Activated CD4-positive, alpha-beta T cell treated with anti-CD3 and anti-CD28 coated beads, Interleukin-2, amount 50 U/mL, for 1 hour (primary cell): ENCODE data around the gene RNF26.
"Not testable (repeated sequence)": the region's sequence is repeated elsewhere in the genome, so short reads cannot be mapped to it uniquely, and the experiment has no call there.

Experiments
- DNase-seq: peaks from one replicate; pipeline ENCODE4 v3.0.0-alpha.2; 2020

The RNF26 gene

GRCh38 chr11:119372260-119373058, 38.1 kb downstream of the RNF26 start:
- DNase-seq: no peak

GRCh38 chr11:119373059-119373920, 39.0 kb downstream of the RNF26 start:
- DNase-seq: no peak

- peak; percentile 31 for DNase-seq
Measured at GRCh38 chr11:119373921-119374631, 39.7 kb downstream of the RNF26 start.

- DNase-seq: no peak
Measured at GRCh38 chr11:119374632-119375336, 40.5 kb downstream of the RNF26 start.

GRCh38 chr11:119375337-119376196, 41.2 kb downstream of the RNF26 start:
- DNase-seq: no peak

- DNase-seq: no peak
Measured at GRCh38 chr11:119376197-119376847, 42.0 kb downstream of the RNF26 start.

GRCh38 chr11:119377112-119377901, 43.0 kb downstream of the RNF26 start:
- DNase-seq: no peak

GRCh38 chr11:119377961-119378667, 43.8 kb downstream of the RNF26 start:
- DNase-seq: no peak

GRCh38 chr11:119378851-119379465, 44.6 kb downstream of the RNF26 start:
- no peak for DNase-seq

GRCh38 chr11:119380160-119380826, 46.0 kb downstream of the RNF26 start:
- DNase-seq: no peak

GRCh38 chr11:119380827-119381180, 46.5 kb downstream of the RNF26 start:
- no peak for DNase-seq

GRCh38 chr11:119381181-119381988, 47.1 kb downstream of the RNF26 start, which contains the start of gene USP2:
Gene USP2, minus strand, starts transcription at chr11:119381690. Its CDS starts 8,210 bp downstream, at chr11:119373480.
- peak; percentile 98 for DNase-seq

GRCh38 chr11:119382101-119382500, 47.8 kb downstream of the RNF26 start:
- DNase-seq: no peak

GRCh38 chr11:119382513-119382912, 48.2 kb downstream of the RNF26 start:
- not testable (repeated sequence) for DNase-seq

- DNase-seq: no peak
Measured at GRCh38 chr11:119384332-119384731, 50.0 kb downstream of the RNF26 start.
